ENCODE measurements around the gene CASQ2.

CASQ2 gene

GRCh38 chr1:115697619-115698018 lies 70.9 kb downstream of the CASQ2 start:
- DNase-seq (ENCODE audit: low spot score), result no peak
- no peak for TF ChIP-seq CTCF (IDR thresholded peaks at IDR 0.05; ENCODE audit: extremely low read depth, missing control alignments)

- no peak for DNase-seq (ENCODE audit: low spot score)
- TF ChIP-seq CTCF (IDR thresholded peaks at IDR 0.05; ENCODE audit: extremely low read depth, missing control alignments), result no peak
Observed at GRCh38 chr1:115694805-115695204, 73.7 kb downstream of the CASQ2 start.

- TF ChIP-seq CTCF (IDR thresholded peaks at IDR 0.05; ENCODE audit: extremely low read depth, missing control alignments), result no peak
- no peak for DNase-seq (ENCODE audit: low spot score)
Observed at GRCh38 chr1:115692224-115692623, 76.3 kb downstream of the CASQ2 start.

GRCh38 chr1:115690972-115691371 lies 77.5 kb downstream of the CASQ2 start:
- no peak for DNase-seq (ENCODE audit: low spot score)
- TF ChIP-seq CTCF (IDR thresholded peaks at IDR 0.05; ENCODE audit: extremely low read depth, missing control alignments), result no peak

GRCh38 chr1:115687744-115688143 lies 80.8 kb downstream of the CASQ2 start:
- TF ChIP-seq CTCF (IDR thresholded peaks at IDR 0.05; ENCODE audit: extremely low read depth, missing control alignments), result no peak
- no peak for DNase-seq (ENCODE audit: low spot score)

- DNase-seq (ENCODE audit: low spot score), result no peak
- no peak for TF ChIP-seq CTCF (IDR thresholded peaks at IDR 0.05; ENCODE audit: extremely low read depth, missing control alignments)
Observed at GRCh38 chr1:115685029-115685705, 83.3 kb downstream of the CASQ2 start.

GRCh38 chr1:115682792-115683191 lies 85.7 kb downstream of the CASQ2 start:
- no peak for DNase-seq (ENCODE audit: low spot score)
- no peak for TF ChIP-seq CTCF (IDR thresholded peaks at IDR 0.05; ENCODE audit: extremely low read depth, missing control alignments)
